Activated CD8-positive, alpha-beta memory T cell treated with anti-CD3 and anti-CD28 coated beads, Interleukin-2, amount 50 U/mL, for 1 hour (primary cell): Measurements from ENCODE around the gene CHRNA5.
A peak's percentile ranks its signal among the peaks of the same experiment; 100 is the strongest.

Experiments
- DNase-seq: peaks from one replicate; pipeline ENCODE4 v3.0.0-alpha.2; 2020; ENCODE audit errors: extremely low read depth

The CHRNA5 gene

GRCh38 chr15:78638658-78639314, 73.5 kb downstream of the CHRNA5 start:
- DNase-seq = peak; percentile 4

DNA sequence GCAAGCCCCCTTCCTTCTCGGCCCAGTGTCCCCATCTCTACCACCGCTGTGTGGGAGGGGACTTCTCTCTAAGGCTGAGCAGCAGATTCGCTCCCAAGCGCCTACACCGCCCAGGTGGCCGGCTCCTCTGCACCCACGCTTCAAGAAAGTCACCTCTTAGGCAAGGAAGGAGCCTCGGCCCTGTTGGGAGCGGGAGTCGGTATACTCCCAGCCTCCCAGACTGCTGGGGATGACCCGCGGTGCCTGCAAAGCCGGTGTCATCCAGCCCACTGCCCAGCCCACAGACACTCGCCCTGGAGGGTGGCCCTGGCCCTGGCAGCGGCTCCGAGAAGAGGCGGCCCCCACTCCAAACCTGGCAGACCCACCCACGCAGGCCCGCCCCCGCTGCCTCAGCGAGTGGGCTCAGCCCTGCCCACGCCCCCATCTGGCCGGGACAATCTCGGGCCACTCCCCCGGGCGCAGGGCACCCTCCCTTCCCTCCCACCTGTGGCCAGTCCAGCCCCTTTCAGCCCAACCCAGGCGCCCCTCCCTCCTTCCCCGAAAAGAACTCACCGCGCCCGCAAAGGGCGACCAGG, 75.3 kb downstream of the CHRNA5 start:
- no peak for DNase-seq

- no peak for DNase-seq
These were observed 75.9 kb downstream of the CHRNA5 start, which contains the start of gene CHRNB4 for GRCh38 chr15:78641102-78641748. Gene CHRNB4 (minus strand): TSS chr15:78641210. CDS start chr15:78641133, 77 bp downstream.

- DNase-seq = no peak
These were observed 76.5 kb downstream of the CHRNA5 start for GRCh38 chr15:78641749-78642275.

- no peak for DNase-seq
These were observed 77.0 kb downstream of the CHRNA5 start for GRCh38 chr15:78642331-78642730.
